DOHH2 (cell line): ENCODE measurements around the gene ITGB1BP2.
"Not testable (repeated sequence)": the region's sequence is repeated elsewhere in the genome, so short reads cannot be mapped to it uniquely, and the experiment has no call there.

Experiments
- CTCF ChIP-seq: fragments of 200-600 bp; sonication (generic); IDR thresholded peaks from one replicate; pipeline ENCODE4 v1.5.1; 2014; ENCODE audit warnings: antibody characterized with exemption, mild to moderate bottlenecking, low read depth, low read length; ENCODE audit not compliant: poor library complexity, severe bottlenecking
- EZH2phosphoT487 ChIP-seq: fragments of 200-600 bp; sonication (generic); IDR thresholded peaks from 2 replicates; pipeline ENCODE4 v1.6.1; 2017; ENCODE audit warnings: borderline replicate concordance, mild to moderate bottlenecking, antibody characterized with exemption, low read length, moderate library complexity, mixed read lengths

- not testable (repeated sequence) for TF ChIP-seq CTCF, EZH2phosphoT487
Observed at GRCh38 chrX:71281300-71281699, 20.2 kb upstream of the ITGB1BP2 start.
